BE2C (cell line): ENCODE data around the gene GFPT2.
"Not testable (repeated sequence)": the region's sequence is repeated elsewhere in the genome, so short reads cannot be mapped to it uniquely, and the experiment has no call there.

ENCODE experiments used
- DNase-seq: peaks from one replicate; pipeline ENCODE4 v3.0.0-alpha.2; 2020
- H3K27me3 ChIP-seq: fragments of 250-450 bp; sonication (Bioruptor Pico); 2 replicates; pipeline ENCODE4 v1.5.1; 2020; ENCODE audit warnings: mild to moderate bottlenecking
- H3K36me3 ChIP-seq: fragments of 250-450 bp; sonication (Bioruptor Pico); 2 replicates; pipeline ENCODE4 v1.5.1; 2020; ENCODE audit warnings: mild to moderate bottlenecking
- H3K4me1 ChIP-seq: fragments of 250-450 bp; sonication (Bioruptor Pico); 2 replicates; pipeline ENCODE4 v1.5.1; 2020
- H3K4me3 ChIP-seq: 2 replicates; pipeline ENCODE4 v1.5.1; 2011; ENCODE audit warnings: low read depth, low read length
- H3K9me3 ChIP-seq: fragments of 250-450 bp; sonication (Bioruptor Pico); 2 replicates; pipeline ENCODE4 v1.5.1; 2020
- TF ChIP-seq, protein P1 (sequence below): IDR thresholded peaks from 2 replicates; pipeline ENCODE4 v1.5.1; 2012; ENCODE audit warnings: mild to moderate bottlenecking, low read depth, low read length

The GFPT2 gene

DNA sequence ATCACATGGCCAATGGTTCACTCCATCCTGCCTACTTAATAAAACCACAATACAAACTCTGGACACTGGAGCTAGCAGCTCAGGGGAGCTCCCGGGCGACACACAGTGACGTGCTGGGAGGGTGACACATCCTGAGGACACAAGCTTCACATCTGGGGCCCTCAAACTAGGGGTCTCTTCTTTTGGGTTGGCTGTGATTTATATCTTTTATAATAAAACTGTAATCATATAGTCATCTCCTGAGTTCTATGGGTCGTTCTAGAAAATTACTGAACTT, 49.2 kb downstream of the GFPT2 start:
- Histone ChIP-seq H3K27me3 (0 out of 2 replicates have a peak, but pooled peaks cover 3% of the 10 kb centered on the region), H3K36me3 (no peaks in the 10 kb centered on the region), H3K9me3 (no peaks in the 10 kb centered on the region), H3K4me1 (peaks cover 4% of the 10 kb centered on the region), H3K4me3 (no peak overlapping the region)
- TF ChIP-seq, protein P1, sequence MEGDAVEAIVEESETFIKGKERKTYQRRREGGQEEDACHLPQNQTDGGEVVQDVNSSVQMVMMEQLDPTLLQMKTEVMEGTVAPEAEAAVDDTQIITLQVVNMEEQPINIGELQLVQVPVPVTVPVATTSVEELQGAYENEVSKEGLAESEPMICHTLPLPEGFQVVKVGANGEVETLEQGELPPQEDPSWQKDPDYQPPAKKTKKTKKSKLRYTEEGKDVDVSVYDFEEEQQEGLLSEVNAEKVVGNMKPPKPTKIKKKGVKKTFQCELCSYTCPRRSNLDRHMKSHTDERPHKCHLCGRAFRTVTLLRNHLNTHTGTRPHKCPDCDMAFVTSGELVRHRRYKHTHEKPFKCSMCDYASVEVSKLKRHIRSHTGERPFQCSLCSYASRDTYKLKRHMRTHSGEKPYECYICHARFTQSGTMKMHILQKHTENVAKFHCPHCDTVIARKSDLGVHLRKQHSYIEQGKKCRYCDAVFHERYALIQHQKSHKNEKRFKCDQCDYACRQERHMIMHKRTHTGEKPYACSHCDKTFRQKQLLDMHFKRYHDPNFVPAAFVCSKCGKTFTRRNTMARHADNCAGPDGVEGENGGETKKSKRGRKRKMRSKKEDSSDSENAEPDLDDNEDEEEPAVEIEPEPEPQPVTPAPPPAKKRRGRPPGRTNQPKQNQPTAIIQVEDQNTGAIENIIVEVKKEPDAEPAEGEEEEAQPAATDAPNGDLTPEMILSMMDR = no peak
- no peak for DNase-seq

DNA sequence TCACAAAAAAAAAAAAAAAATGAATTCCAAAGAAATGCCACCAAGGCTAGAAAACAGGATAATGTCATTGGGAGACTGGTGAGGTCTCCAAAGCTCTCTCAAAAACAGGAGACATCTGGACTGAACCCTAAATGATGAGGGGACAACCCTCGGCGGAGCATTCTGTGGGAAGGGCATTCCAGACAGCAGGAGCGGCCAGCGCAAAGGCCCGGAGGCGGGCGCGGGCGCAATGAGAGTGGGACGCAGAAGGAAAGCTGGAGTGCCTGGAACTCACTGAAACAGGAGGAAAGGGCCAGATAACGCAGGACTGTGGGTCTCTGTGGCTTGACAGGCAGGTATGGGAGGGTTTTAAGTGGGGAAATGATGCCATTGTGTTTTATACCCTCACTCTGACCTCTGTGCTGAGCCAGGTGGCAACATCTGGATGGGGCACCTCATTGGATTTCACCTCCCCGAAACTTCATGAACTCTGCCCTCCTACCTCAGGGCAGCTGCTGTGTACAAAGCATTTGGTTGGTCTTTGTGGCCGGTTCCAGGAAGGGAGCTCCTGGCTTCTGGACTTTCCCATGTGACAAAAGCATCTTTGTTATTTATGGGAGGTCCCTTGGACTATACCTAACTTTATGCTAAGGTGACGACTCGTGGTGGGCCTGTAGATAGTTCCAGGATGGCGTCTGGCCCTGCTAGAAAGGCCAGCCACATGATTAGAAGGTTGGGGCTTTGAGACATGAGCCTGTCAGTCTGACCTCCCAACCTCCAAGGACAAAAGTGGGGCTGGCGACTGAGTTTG, 49.7 kb downstream of the GFPT2 start:
- Histone ChIP-seq H3K9me3 (no peaks in the 10 kb centered on the region), H3K27me3 (0 out of 2 replicates have a peak, but pooled peaks cover 3% of the 10 kb centered on the region), H3K4me3 (no peak overlapping the region), H3K36me3 (no peaks in the 10 kb centered on the region), H3K4me1 (peaks cover 4% of the 10 kb centered on the region)
- DNase-seq = no peak
- TF ChIP-seq, protein P1 = no peak

DNA sequence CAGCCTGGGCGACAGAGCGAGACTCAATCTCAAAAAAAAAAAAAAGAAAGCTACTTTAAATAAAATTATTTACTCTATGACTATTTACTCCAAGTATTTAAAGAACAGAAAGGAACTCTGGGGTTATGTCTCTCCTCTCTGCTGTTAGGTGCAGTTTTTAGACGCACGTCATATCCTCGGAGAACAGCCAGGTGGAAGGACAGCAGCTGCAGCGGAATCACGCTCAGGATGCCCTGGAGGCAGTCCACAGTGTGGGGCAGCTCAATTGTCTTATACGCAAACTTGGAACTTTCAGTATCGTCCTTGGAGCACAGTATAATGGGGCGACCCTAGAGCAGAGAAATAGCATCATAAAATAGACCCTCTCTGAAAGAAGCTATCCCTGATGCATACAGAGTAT, 50.9 kb downstream of the GFPT2 start:
- no peak for DNase-seq
- H3K27me3 ChIP-seq = 0 out of 2 replicates have a peak, but pooled peaks cover 3% of the 10 kb centered on the region
- no peak overlapping the region for H3K4me3 ChIP-seq
- H3K36me3 ChIP-seq = no peaks in the 10 kb centered on the region
- TF ChIP-seq, protein P1 = no peak
- H3K4me1 ChIP-seq = peaks cover 4% of the 10 kb centered on the region
- H3K9me3 ChIP-seq = no peaks in the 10 kb centered on the region

DNA sequence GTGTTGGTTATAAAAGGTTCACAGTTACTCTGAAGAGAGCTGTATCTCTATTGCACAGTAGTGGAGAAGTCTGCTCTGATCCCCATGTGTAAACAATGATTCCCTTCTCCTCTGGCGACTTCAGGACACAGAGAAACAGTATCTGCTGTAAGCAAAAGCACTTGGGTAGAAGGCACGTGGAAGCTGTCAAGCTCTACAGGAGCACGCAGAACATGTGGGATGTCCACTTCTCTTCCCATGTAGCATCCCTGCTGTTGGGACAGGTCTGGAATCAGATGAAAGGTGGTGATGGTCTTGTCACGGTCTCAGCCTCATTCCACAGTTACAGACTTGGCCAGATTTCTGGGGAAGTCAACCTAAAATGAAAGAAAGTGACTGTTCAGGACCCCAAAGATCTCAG, 51.9 kb downstream of the GFPT2 start:
- TF ChIP-seq, protein P1 = no peak
- 0 out of 2 replicates have a peak, but pooled peaks cover 3% of the 10 kb centered on the region for H3K27me3 ChIP-seq
- DNase-seq = no peak
- no peaks in the 10 kb centered on the region for H3K36me3 ChIP-seq
- H3K4me3 ChIP-seq = no peak overlapping the region
- H3K9me3 ChIP-seq = no peaks in the 10 kb centered on the region
- H3K4me1 ChIP-seq = peaks cover 4% of the 10 kb centered on the region

DNA sequence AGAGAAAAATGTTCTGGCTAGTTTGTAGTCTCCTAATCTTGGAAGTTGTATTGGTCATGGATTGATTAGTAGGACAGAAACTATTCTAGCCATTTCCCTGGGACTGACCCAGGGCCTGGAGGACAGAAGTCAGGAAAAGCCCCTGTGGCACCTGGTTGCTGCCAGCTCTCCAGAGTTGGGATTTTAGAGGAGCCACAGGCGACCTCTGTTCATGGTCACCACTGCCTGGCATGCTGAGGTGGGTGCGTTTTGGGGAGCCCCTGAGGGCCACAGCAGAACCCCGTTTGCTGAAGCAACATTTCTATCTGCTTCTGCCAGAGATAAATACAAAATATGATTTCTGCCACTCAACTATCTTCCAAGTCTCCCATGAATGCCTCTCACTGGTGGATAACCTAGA, 53.6 kb downstream of the GFPT2 start:
- Histone ChIP-seq H3K4me1 (no peaks in the 10 kb centered on the region), H3K36me3 (no peaks in the 10 kb centered on the region), H3K27me3 (0 out of 2 replicates have a peak, but pooled peaks cover 3% of the 10 kb centered on the region), H3K9me3 (no peaks in the 10 kb centered on the region), H3K4me3 (no peak overlapping the region)
- DNase-seq = no peak
- TF ChIP-seq, protein P1 = no peak

DNA sequence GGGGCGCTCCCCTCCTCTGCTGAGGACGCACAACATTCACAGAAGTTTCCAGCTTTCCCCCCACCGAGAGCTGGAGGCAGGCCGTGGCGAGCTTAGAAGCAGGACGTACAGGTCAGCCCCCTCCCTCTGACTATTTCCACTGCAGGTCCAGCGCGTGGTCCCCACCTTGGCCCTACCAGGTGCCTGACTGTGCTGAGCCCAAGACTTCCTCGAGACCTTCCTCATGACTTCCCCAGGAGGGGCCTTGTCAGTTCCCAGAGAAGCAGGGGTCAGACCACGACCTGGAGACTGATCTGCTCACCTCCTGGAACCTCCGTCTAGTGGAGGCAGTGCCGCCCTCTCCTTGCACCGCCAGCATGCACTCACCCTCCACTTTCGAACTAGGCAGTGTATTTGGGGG, 54.1 kb downstream of the GFPT2 start:
- H3K4me1 ChIP-seq, DNase-seq, H3K9me3 ChIP-seq, H3K4me3 ChIP-seq, H3K27me3 ChIP-seq, H3K36me3 ChIP-seq: not testable (repeated sequence)
